ENCODE data around the gene DVL2.
"Not testable (repeated sequence)": the region's sequence is repeated elsewhere in the genome, so short reads cannot be mapped to it uniquely, and the experiment has no call there.

Gene DVL2

GRCh38 chr17:7191571-7192270 lies 42.6 kb downstream of the DVL2 start:
- no peak for DNase-seq

GRCh38 chr17:7191069-7191468 lies 43.2 kb downstream of the DVL2 start:
- no peak for DNase-seq

DNA sequence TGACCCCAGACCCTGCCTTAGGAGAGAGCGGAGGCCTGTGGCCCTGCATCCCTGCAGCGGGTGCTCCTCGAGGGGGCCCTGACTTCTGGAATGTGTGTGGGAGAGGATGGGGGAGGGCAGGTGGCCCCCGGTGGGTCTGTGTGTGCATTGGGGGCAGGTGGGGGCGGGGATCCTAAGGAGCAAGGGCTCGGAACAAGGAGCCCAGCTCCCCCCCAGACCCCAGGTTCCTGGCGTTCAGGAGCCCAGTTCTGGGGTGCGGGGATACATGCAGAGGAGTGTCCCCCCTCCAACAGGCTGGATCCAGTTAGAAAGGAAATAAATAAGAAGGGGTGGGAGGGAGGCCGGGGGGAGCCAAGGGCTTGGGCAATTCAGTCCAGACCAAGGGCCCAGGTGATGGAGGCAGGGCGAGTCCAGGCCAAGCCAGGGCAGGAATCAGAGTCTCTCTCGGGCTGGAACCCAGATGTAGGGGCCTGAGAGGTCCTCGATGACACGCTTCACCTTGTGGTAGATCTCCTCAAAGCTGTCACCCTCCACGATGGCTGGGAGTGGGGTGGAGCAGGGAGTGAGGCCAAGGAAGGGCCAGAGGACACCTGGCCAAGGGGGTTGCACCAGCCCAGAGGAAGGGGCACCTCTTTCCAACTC lies 43.9 kb downstream of the DVL2 start:
- DNase-seq = no peak

DNA sequence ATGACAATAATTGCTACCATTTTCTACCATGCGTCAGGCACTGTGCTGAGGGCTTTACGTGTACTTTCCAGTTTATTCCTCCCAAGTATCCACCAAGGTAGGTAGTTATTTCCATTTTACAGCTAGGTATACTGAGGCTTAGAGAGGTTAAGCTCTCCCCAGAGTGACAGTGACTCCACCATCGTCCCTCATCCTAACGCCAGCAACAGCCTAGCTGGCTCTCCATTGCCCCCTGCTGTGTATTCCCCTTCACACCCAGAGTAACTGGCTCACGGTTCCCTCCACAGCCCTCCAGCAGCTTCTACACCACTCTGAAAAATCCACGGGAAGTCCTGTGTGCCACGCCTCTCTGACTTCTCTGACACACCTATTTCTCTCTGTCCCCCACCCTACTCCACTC lies 48.1 kb downstream of the DVL2 start:
- no peak for DNase-seq

- no peak for DNase-seq
Measured at GRCh38 chr17:7184647-7185046, 49.7 kb downstream of the DVL2 start.

DNA sequence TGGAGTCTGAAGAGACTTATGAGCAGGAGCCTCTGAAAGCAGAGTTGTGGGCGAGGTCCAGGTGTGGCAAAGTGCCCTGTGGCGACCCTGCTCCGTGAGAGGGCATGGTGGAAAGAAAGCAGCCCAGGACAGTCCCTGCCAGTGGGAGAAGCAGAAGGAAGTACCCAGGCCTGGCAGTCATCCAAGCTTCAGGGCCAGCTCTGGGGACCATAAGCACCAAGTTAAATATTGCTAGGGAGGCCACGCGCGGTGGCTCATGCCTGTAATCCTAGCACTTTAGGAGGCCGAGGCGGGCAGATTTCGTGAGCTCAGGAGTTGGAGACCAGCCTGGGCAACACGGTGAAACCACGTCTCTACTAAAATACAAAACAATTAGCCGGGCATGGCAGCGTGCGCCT lies 50.2 kb downstream of the DVL2 start:
- DNase-seq = no peak

DNA sequence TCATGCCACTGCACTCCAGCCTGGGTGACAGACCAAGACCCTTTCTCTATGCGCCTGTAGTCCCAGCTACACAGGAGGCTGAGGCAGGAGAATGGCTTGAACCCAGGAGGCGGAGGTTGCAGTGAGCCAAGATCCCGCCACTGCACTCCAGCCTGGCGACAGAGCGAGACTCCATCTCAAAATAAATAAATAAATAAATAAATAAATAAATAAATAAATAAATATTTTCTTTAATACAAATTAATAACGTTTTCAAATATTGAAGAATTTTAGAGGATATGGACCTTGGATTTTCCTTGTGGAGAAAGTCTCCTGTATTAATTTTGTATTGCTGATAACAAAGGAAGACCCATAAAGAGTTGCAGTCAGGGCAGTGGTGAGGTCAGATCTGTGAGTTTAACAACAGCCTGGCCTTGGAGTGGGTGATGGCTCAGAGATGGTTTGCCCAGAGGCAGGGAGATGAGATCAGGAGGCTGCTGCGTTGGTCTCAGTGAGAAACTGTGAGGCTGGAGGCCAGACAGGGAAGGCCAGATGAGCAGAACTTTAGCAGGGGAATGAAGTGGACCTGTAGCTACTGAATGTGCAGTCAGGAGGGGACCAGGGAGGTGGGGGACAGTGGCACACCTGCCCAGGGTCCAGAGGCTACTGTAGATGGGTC lies 50.8 kb downstream of the DVL2 start:
- DNase-seq = no peak

- not testable (repeated sequence) for DNase-seq
Measured at GRCh38 chr17:7182101-7182500, 52.2 kb downstream of the DVL2 start.

DNA sequence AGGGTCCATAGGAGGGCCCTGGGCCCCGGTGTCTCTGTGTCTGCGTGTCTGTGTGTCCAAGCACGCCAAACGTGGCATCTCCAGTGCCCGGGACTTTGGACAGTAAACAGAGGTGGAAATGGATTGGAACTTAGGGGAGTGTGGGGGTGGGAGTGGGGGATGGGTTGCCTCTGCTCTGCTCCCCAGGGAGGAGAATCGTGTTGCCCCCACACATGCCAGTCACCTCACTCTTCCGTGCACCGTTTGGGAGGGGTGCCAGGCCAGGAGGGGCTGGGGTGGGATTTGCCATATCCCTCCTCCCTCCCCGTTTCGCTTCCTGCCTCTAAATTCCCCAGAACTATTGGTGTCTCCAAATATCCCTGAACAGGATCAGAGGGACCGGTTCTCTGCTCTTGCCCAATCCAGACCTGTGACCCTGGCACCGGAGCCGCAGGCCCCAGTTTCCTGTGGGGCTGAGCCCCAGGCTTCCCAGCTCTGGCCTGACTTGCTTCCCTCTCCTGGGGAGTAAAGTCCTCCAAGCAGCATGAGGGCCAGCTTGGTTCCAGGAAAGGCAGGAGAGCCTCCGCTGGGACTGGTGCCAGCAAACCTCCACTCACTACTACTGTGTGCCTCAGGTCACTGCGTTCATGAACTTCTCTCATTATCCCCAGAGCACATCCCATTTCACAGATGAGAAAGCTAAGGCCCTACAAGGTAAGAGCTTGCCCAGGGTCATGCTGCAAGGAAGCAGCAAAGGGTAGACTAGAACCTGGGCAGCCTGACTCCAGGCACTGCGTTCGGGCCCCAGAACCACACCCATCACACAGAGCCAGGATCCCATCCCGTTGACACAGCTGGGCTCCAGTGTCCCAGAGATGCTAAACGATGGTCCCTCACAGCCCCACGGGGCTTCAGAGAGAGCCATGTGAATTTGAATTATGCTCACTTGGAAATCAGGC lies 54.7 kb downstream of the DVL2 start, which contains the start of gene ASGR1:
Gene ASGR1 (minus strand): TSS at position 54 of the 938 bp plus-strand sequence. CDS start 807 bp downstream, outside the sequence.
- DNase-seq = no peak

GRCh38 chr17:7178973-7179316 lies 55.4 kb downstream of the DVL2 start:
- DNase-seq = no peak

GRCh38 chr17:7177954-7178477 lies 56.3 kb downstream of the DVL2 start:
- DNase-seq = no peak

GRCh38 chr17:7177191-7177953 lies 56.9 kb downstream of the DVL2 start:
- DNase-seq = peak; percentile 69

DNA sequence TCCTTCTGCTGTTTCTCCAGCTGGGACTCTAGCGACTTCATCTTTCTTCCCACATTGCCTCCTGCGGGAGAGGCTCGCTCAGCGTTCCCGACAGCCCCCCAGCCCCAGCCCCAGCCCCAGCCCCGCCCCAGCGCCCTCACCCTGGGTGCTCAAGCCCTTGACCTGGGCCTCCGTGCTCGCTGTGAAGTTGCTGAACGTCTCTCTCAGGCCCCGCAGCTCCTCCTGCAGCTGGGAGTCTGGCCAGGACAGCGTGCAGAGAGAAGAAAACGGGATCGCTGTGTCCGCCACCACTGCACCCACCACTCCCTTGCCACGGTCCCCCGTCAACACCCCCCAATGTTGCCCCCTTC lies 57.5 kb downstream of the DVL2 start:
- no peak for DNase-seq

DNA sequence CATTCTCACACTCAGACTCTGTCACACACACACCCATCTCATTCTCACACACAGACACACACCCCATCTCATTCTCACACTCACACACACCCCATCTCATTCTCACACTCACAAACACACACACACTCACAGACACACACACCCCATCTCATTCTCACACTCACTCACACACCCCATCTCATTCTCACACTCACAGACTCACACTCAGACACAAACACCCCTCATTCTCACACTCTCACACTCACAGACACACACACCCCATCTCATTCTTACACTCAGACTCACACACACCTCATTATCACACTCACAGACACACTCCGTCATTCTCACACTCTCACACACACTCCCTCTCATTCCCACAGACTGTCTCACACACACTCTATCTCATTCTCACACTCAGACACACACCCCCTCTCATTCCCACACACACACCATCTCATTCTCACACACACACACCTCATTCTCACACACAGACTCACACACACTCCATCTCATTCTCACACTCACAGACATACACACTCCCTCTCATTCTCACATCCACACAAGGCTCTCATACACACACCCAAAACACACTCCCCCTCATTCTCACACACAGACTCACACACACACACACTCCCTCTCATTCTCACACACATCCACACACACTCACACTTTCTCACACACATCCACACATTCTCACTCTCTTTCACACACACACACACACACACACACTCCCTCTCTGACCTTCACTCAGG lies 58.0 kb downstream of the DVL2 start:
- no peak for DNase-seq

Data from stimulated activated CD4-positive, alpha-beta T cell treated with anti-CD3 and anti-CD28 coated beads, Interleukin-4, amount 100 ng/mL, for 24 hours (primary cell).